B cell (primary cell): ENCODE results near the gene TMEM116. TPM values are rescaled to one million over a fixed set of nuclear protein-coding genes. Genes with fewer than 3 reads are reported as not detected.

Experiments
- ATAC-seq: fragments of 200-7000 bp; cut with Tn5 transposase; one replicate; pipeline ENCODE4 v1.10.0; 2021; ENCODE audit warnings: low read depth, mild to moderate bottlenecking, moderate number of reproducible peaks, moderate library complexity
- CTCF ChIA-PET: fragments of 350-600 bp; sonication (Branson Sonifier 250); formaldehyde crosslinking; loops from one replicate; lab custom pipeline; 2021; ENCODE audit warnings: antibody characterized with exemption, inconsistent platforms; lab: Charles Lee
- POLR2A ChIA-PET: fragments of 350-600 bp; sonication (Branson Sonifier 250); formaldehyde crosslinking; loops from one replicate; lab custom pipeline; 2021; ENCODE audit warnings: antibody characterized with exemption; lab: Charles Lee
- DNase-seq: peaks from one replicate; pipeline ENCODE4 v3.0.0; 2013
- H2AFZ ChIP-seq: 2 replicates; pipeline ENCODE4 v1.6.1; 2012; ENCODE audit warnings: mild to moderate bottlenecking, low read depth, low read length; ENCODE audit not compliant: insufficient read depth, poor library complexity, severe bottlenecking
- H3K27ac ChIP-seq, 2 donors: 1 replicate in 1 of 2; 2 replicates in 1 of 2; pipeline ENCODE4 v1.5.1; 2012 to 2013; ENCODE audit warnings: low read length in 2 of 2, mild to moderate bottlenecking in 2 of 2, moderate library complexity in 1 of 2
- H3K27me3 ChIP-seq, 4 experiments: fragments of 200-600 bp in 1 of 4; sonication (generic) in 1 of 4; replicated peaks in 1 of 4; 1 replicate in 2 of 4; 2 replicates in 2 of 4; pipeline versions ENCODE4 v1.6.1 to v1.7.0; 2013 to 2016; ENCODE audit warnings: low read length in 3 of 4, mild to moderate bottlenecking in 2 of 4, mixed read lengths in 1 of 4, moderate library complexity in 1 of 4; ENCODE audit not compliant: insufficient read depth in 4 of 4, control insufficient read depth in 3 of 4; ENCODE audit errors: control extremely low read depth in 1 of 4
- H3K36me3 ChIP-seq, 2 experiments: replicated peaks in 1 of 2; 1 replicate in 1 of 2; 2 replicates in 1 of 2; pipeline versions ENCODE4 v1.6.1 to v1.7.1; 2013; ENCODE audit warnings: low read length in 1 of 2; ENCODE audit not compliant: insufficient read depth in 2 of 2, control insufficient read depth in 1 of 2; ENCODE audit errors: control extremely low read depth in 1 of 2, extremely low read depth in 1 of 2
- H3K4me1 ChIP-seq, 2 donors: fragments of 200-600 bp in 1 of 2; sonication (generic) in 1 of 2; 1 replicate in 1 of 2; 2 replicates in 1 of 2; pipeline versions ENCODE4 v1.5.1 to v1.6.1; 2013 to 2017; ENCODE audit warnings: low read length in 2 of 2; ENCODE audit not compliant: control insufficient read depth in 2 of 2, insufficient read depth in 2 of 2
- H3K4me2 ChIP-seq: replicated peaks from 2 replicates; pipeline ENCODE3; 2012; ENCODE audit warnings: mild to moderate bottlenecking, low read depth, low read length; ENCODE audit not compliant: poor library complexity, severe bottlenecking
- H3K4me3 ChIP-seq, 5 experiments: fragments of 200-600 bp in 1 of 5; sonication (generic) in 1 of 5; 1 replicate in 3 of 5; 2 replicates in 2 of 5; pipeline versions ENCODE4 v1.5.1 to v1.7.0; 2011 to 2016; ENCODE audit warnings: low read length in 4 of 5, mild to moderate bottlenecking in 4 of 5, low read depth in 2 of 5, control low read depth in 1 of 5, moderate library complexity in 1 of 5; ENCODE audit not compliant: insufficient read depth in 1 of 5; ENCODE audit errors: control extremely low read depth in 1 of 5, extremely low read depth in 1 of 5
- H3K79me2 ChIP-seq: fragments of 200-600 bp; sonication (generic); one replicate; pipeline ENCODE4 v1.6.0; 2016; ENCODE audit warnings: low read length; ENCODE audit not compliant: control insufficient read depth, insufficient read depth
- H3K9ac ChIP-seq: fragments of 200-600 bp; sonication (generic); 2 replicates; pipeline ENCODE4 v1.6.1; 2017; ENCODE audit warnings: mild to moderate bottlenecking, low read length, moderate library complexity
- H3K9me3 ChIP-seq, 3 donors: one replicate each; pipeline versions ENCODE4 v1.6.1 to v1.7.1; 2013; ENCODE audit warnings: low read length in 2 of 3; ENCODE audit not compliant: control insufficient read depth in 2 of 3, insufficient read depth in 1 of 3; ENCODE audit errors: control extremely low read depth in 1 of 3
- H4K20me1 ChIP-seq: 2 replicates; pipeline ENCODE4 v1.6.0; 2012; ENCODE audit warnings: mild to moderate bottlenecking, low read length; ENCODE audit not compliant: insufficient read depth, control insufficient read depth, poor library complexity, severe bottlenecking
- H3K27ac Mint-ChIP-seq: one replicate; pipeline ENCODE4 v1.8.0; 2021; ENCODE audit warnings: mixed read lengths
- H3K27me3 Mint-ChIP-seq: one replicate; pipeline ENCODE4 v1.8.0; 2021; ENCODE audit warnings: mixed read lengths
- H3K4me1 Mint-ChIP-seq: one replicate; pipeline ENCODE4 v1.8.0; 2021; ENCODE audit warnings: mixed read lengths
- H3K4me3 Mint-ChIP-seq: one replicate; pipeline ENCODE4 v1.8.0; 2021; ENCODE audit warnings: mixed read lengths
- H3K9me3 Mint-ChIP-seq: one replicate; pipeline ENCODE4 v1.8.0; 2022; ENCODE audit warnings: mixed read lengths; ENCODE audit not compliant: insufficient read depth
- EZH2 ChIP-seq: IDR thresholded peaks from 2 replicates; pipeline ENCODE4 v1.6.1; 2012; ENCODE audit warnings: borderline replicate concordance, low read depth, mild to moderate bottlenecking, moderate library complexity, low read length; ENCODE audit not compliant: insufficient read depth, poor library complexity, severe bottlenecking
- intact Hi-C: fragments of 100-400 bp; cut with micrococcal nuclease; formaldehyde crosslinking; loops from one replicate; pipeline ENCODE4 v1.10.0; 2022
- polyA plus RNA-seq: library from polyadenylated mRNA; depleted of rRNA; stranded (reverse); fragments of >200 nt; gene quantifications from 2 replicates; pipeline ENCODE4 v1.2.3, GENCODE V29; 2012
- total RNA-seq, 2 donors: library from RNA; stranded (reverse); fragments of 120-200 nt in 1 of 2; gene quantifications; 1 replicate in 1 of 2; 2 replicates in 1 of 2; pipeline versions ENCODE4 v1.2.3 to v1.2.4, GENCODE V29; 2013 to 2022
- TF ChIP-seq, protein P1 (sequence below): fragments of 200-600 bp; IDR thresholded peaks from one replicate; pipeline ENCODE4 v1.8.0; 2022; ENCODE audit warnings: antibody characterized with exemption, mild to moderate bottlenecking

The TMEM116 gene
- total and polyA plus RNA-seq, 2 donors (not counting 1 experiment from before 2014, with no cell fraction given) = 7.9 to 11.7 TPM

DNA sequence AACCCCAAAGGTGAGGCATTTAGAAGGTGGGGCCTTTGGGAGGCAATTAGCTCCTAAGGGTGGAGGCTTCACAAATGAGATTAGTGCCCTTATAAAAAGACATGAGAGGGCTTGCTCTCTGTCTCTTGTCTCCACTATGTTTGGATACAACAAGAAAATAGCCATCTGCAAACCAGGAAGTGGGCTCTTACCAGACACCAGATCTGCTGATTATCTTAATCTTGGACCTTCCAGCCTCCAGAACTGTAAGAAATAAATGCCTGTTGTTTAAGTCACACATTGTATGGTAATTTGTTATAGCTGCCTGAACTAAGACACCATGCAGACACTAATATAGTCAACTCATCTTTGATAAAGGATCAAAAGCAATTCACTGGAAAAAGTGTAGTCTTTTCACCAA is 34.4 kb downstream of the TMEM116 start:
- TF ChIP-seq EZH2 = no peak
- TF ChIP-seq, protein P1, sequence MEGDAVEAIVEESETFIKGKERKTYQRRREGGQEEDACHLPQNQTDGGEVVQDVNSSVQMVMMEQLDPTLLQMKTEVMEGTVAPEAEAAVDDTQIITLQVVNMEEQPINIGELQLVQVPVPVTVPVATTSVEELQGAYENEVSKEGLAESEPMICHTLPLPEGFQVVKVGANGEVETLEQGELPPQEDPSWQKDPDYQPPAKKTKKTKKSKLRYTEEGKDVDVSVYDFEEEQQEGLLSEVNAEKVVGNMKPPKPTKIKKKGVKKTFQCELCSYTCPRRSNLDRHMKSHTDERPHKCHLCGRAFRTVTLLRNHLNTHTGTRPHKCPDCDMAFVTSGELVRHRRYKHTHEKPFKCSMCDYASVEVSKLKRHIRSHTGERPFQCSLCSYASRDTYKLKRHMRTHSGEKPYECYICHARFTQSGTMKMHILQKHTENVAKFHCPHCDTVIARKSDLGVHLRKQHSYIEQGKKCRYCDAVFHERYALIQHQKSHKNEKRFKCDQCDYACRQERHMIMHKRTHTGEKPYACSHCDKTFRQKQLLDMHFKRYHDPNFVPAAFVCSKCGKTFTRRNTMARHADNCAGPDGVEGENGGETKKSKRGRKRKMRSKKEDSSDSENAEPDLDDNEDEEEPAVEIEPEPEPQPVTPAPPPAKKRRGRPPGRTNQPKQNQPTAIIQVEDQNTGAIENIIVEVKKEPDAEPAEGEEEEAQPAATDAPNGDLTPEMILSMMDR = no peak
- Histone ChIP-seq H3K27ac (no peak overlapping the region), H3K79me2 (peaks cover 4% of the 10 kb centered on the region), H2AFZ (no peak overlapping the region), H4K20me1 (no peaks in the 10 kb centered on the region), H3K27me3 (no peaks in the 10 kb centered on the region), H3K4me2 (no peak overlapping the region), H3K36me3 (no peaks in the 10 kb centered on the region), H3K4me3 (no peak overlapping the region), H3K9me3 (no peaks in the 10 kb centered on the region), H3K9ac (no peak overlapping the region), H3K4me1 (no peaks in the 10 kb centered on the region)
- H3K27me3 Mint-ChIP-seq = no peaks in the 10 kb centered on the region
- POLR2A ChIA-PET = interaction anchor here (0.6 kb wide), 1 partner anchor 9 kb away, joined by 5 read pairs; no protein-coding TSS in a partner anchor
- ATAC-seq (no peak), DNase-seq (no peak)
- intact Hi-C loops = no loop called here
- H3K9me3 Mint-ChIP-seq = no peaks in the 10 kb centered on the region
- H3K4me1 Mint-ChIP-seq = no peaks in the 10 kb centered on the region
- no peak overlapping the region for H3K4me3 Mint-ChIP-seq
- no peak overlapping the region for H3K27ac Mint-ChIP-seq
- CTCF ChIA-PET = no interaction called here

DNA sequence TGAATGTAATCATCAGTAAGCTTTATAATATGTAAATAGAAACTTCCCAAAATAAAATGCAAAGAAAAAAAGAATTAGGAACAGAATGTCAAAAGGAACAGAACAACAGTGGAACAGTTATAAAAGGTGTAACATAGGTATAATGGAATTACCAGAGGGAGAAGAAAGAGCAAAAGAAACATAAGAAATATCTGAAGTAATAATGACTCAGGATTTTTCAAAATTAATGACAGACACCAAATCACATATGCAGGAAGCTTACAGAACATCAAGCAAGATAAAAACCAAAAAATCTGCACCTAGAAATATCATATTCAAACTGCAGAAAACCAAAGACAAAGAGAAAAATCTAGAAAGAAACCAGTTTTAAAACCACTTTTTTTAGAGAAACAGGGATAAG is 36.1 kb downstream of the TMEM116 start:
- no peak overlapping the region for H3K27ac ChIP-seq
- no peaks in the 10 kb centered on the region for H3K27me3 Mint-ChIP-seq
- H3K27me3 ChIP-seq = no peaks in the 10 kb centered on the region
- H3K4me3 Mint-ChIP-seq = no peak overlapping the region
- no peak overlapping the region for H3K27ac Mint-ChIP-seq
- H3K4me3 ChIP-seq = no peak overlapping the region
- peaks cover 0 to 6% (median 5%) of the 10 kb centered on the region in 3 donors for H3K9me3 ChIP-seq
- H2AFZ ChIP-seq = no peak overlapping the region
- no peaks in the 10 kb centered on the region for H4K20me1 ChIP-seq
- ChIA-PET CTCF (no interaction called here), POLR2A (no interaction called here)
- TF ChIP-seq, protein P1 = no peak
- no peak for TF ChIP-seq EZH2
- no peaks in the 10 kb centered on the region for H3K9me3 Mint-ChIP-seq
- H3K9ac ChIP-seq = no peak overlapping the region
- H3K36me3 ChIP-seq = no peaks in the 10 kb centered on the region
- H3K4me1 Mint-ChIP-seq = no peaks in the 10 kb centered on the region
- DNase-seq (no peak), ATAC-seq (no peak)
- intact Hi-C loops = no loop called here
- no peak overlapping the region for H3K4me2 ChIP-seq
- no peaks in the 10 kb centered on the region for H3K4me1 ChIP-seq
- H3K79me2 ChIP-seq = peaks cover 4% of the 10 kb centered on the region
